ENCODE results near the gene NPAP1.

DNA sequence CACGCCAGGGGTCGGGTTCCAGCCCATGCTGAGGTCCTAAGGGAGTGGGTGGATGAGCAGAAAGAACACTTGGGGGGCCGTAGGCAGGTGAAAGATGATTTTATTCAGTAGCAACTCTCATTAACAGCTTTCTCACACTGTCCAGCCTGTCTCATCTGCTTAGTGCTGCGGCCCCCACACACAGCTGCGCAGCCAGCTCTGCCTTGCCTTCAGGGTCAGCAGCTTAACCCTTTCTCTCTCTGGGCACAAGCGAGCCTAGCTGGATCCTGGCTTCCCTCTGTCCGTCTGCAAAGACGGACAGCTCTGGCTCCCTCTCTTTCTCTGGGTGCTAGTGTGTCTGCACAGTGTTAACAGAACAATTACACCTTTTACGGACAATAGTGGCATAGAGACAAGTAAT is 21.3 kb downstream of the NPAP1 start:
- TF ChIP-seq GATA3 (IDR thresholded peaks at IDR 0.05; ENCODE audit: low read depth, low read length), result no peak
- no peak for TF ChIP-seq GATA2 (IDR thresholded peaks at IDR 0.05; ENCODE audit: low read depth, low read length)

All from SH-SY5Y (cell line).